ENCODE measurements around the gene NOL11.
"Not testable (repeated sequence)": the region's sequence is repeated elsewhere in the genome, so short reads cannot be mapped to it uniquely, and the experiment has no call there.

The NOL11 gene

DNA sequence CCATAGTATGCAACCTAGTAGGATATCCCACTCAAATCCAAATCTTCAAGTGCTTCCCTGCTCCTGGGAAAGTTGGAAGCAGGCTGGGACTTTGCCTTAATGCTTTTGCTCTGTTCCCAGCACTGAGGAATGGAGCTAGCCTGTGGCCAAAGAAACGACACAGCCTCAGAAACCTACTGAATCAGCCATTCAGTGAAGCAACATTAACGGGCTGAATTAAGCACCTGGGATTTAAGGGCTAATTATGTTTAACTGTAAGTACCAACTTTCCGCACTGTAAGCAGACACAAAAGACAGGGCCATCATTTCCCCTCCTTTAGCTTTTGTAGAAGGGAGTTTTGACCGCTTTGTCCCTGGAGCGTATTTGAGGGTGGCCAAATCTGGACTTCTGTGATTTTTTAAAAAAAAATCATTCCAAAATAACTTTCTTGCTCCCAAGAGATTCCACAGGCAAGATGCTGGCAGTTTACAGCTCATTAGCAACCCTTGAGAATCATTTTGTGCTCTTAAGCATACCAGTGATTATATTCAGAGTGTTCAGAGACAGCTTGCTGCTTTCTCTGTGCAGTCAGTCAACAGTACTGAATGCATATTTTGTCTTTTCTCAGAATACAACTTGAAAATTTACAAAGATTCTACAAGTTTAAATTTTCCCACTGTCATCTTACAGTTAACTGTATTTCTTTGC, 17.6 kb upstream of the NOL11 start:
- H2AK5ac ChIP-seq (ENCODE audit: low read length), result no peak overlapping the region
- H3K27me3 ChIP-seq (ENCODE audit: insufficient read depth, low read length, poor library complexity), result no peaks in the 10 kb centered on the region
- H3K4me3 ChIP-seq (ENCODE audit: low read length), result no peak overlapping the region
- H2BK15ac ChIP-seq (replicated peaks; ENCODE audit: low read depth), result no peak overlapping the region
- DNase-seq, result no peak
- no peaks in the 10 kb centered on the region for H3K79me1 ChIP-seq (ENCODE audit: low read length)
- no peak overlapping the region for H2BK5ac ChIP-seq (ENCODE audit: low read length)
- WGBS (ENCODE audit: extremely low coverage, insufficient coverage, low lambda C conversion rate), result no CpG with 5 or more reads among the region's 5 CpGs
- H4K5ac ChIP-seq (ENCODE audit: low read length), result no peak overlapping the region
- no peak overlapping the region for H3K27ac ChIP-seq (ENCODE audit: low read depth, low read length)
- no peaks in the 10 kb centered on the region for H3K79me2 ChIP-seq (ENCODE audit: control insufficient read depth, insufficient read depth, low read length)
- H2BK120ac ChIP-seq (ENCODE audit: low read depth, low read length), result no peak overlapping the region
- no peak overlapping the region for H3K4me2 ChIP-seq (ENCODE audit: low read length)
- no peaks in the 10 kb centered on the region for H3K36me3 ChIP-seq (ENCODE audit: control insufficient read depth, insufficient read depth, low read length)
- no peak overlapping the region for H3K4ac ChIP-seq (ENCODE audit: low read depth, low read length)
- no peak overlapping the region for H3K9ac ChIP-seq (ENCODE audit: low read length)
- no peak overlapping the region for H3K56ac ChIP-seq (ENCODE audit: low read length)
- no peaks in the 10 kb centered on the region for H3K4me1 ChIP-seq (ENCODE audit: control insufficient read depth, low read depth, low read length)
- no peak overlapping the region for H4K8ac ChIP-seq (ENCODE audit: low read depth, low read length)
- H3K18ac ChIP-seq (ENCODE audit: low read length), result no peak overlapping the region
- H3K23ac ChIP-seq (ENCODE audit: low read length), result no peak overlapping the region

- no peak overlapping the region for H3K18ac ChIP-seq (ENCODE audit: low read length)
- no peak overlapping the region for H4K8ac ChIP-seq (ENCODE audit: low read depth, low read length)
- H2BK120ac ChIP-seq (ENCODE audit: low read depth, low read length), result no peak overlapping the region
- H2AK5ac ChIP-seq (ENCODE audit: low read length), result no peak overlapping the region
- no peak overlapping the region for H3K27ac ChIP-seq (ENCODE audit: low read depth, low read length)
- no peak overlapping the region for H3K4ac ChIP-seq (ENCODE audit: low read depth, low read length)
- DNase-seq, result no peak
- H3K4me3 ChIP-seq (ENCODE audit: low read length), result no peak overlapping the region
- no peak overlapping the region for H3K9ac ChIP-seq (ENCODE audit: low read length)
- no peaks in the 10 kb centered on the region for H3K4me1 ChIP-seq (ENCODE audit: control insufficient read depth, low read depth, low read length)
- H2BK5ac ChIP-seq (ENCODE audit: low read length), result no peak overlapping the region
- H3K79me2 ChIP-seq (ENCODE audit: control insufficient read depth, insufficient read depth, low read length), result no peaks in the 10 kb centered on the region
- no peak overlapping the region for H3K4me2 ChIP-seq (ENCODE audit: low read length)
- no peak overlapping the region for H3K23ac ChIP-seq (ENCODE audit: low read length)
- no peaks in the 10 kb centered on the region for H3K27me3 ChIP-seq (ENCODE audit: insufficient read depth, low read length, poor library complexity)
- no peaks in the 10 kb centered on the region for H3K79me1 ChIP-seq (ENCODE audit: low read length)
- H2BK15ac ChIP-seq (replicated peaks; ENCODE audit: low read depth), result no peak overlapping the region
- no peak overlapping the region for H4K5ac ChIP-seq (ENCODE audit: low read length)
- no peak overlapping the region for H3K56ac ChIP-seq (ENCODE audit: low read length)
- no peaks in the 10 kb centered on the region for H3K36me3 ChIP-seq (ENCODE audit: control insufficient read depth, insufficient read depth, low read length)
- WGBS (ENCODE audit: extremely low coverage, insufficient coverage, low lambda C conversion rate), result no CpG with 5 or more reads among the region's 1 CpG
Measured at GRCh38 chr17:67700725-67701119, 17.0 kb upstream of the NOL11 start.

GRCh38 chr17:67702861-67703260, 14.9 kb upstream of the NOL11 start:
- DNase-seq; H3K36me3 ChIP-seq (ENCODE audit: control insufficient read depth, insufficient read depth, low read length); H2BK5ac ChIP-seq (ENCODE audit: low read length); H3K9ac ChIP-seq (ENCODE audit: low read length); H4K5ac ChIP-seq (ENCODE audit: low read length); H3K4me3 ChIP-seq (ENCODE audit: low read length); H2BK120ac ChIP-seq (ENCODE audit: low read depth, low read length); H3K23ac ChIP-seq (ENCODE audit: low read length); H2BK15ac ChIP-seq (replicated peaks; ENCODE audit: low read depth); H3K4me1 ChIP-seq (ENCODE audit: control insufficient read depth, low read depth, low read length); H3K4ac ChIP-seq (ENCODE audit: low read depth, low read length); H3K79me1 ChIP-seq (ENCODE audit: low read length); H3K27ac ChIP-seq (ENCODE audit: low read depth, low read length); H2AK5ac ChIP-seq (ENCODE audit: low read length); H3K4me2 ChIP-seq (ENCODE audit: low read length); H3K27me3 ChIP-seq (ENCODE audit: insufficient read depth, low read length, poor library complexity); H4K8ac ChIP-seq (ENCODE audit: low read depth, low read length); H3K18ac ChIP-seq (ENCODE audit: low read length); H3K79me2 ChIP-seq (ENCODE audit: control insufficient read depth, insufficient read depth, low read length); H3K56ac ChIP-seq (ENCODE audit: low read length): not testable (repeated sequence)
- no CpG with 5 or more reads among the region's 8 CpGs for WGBS (ENCODE audit: extremely low coverage, insufficient coverage, low lambda C conversion rate)

DNA sequence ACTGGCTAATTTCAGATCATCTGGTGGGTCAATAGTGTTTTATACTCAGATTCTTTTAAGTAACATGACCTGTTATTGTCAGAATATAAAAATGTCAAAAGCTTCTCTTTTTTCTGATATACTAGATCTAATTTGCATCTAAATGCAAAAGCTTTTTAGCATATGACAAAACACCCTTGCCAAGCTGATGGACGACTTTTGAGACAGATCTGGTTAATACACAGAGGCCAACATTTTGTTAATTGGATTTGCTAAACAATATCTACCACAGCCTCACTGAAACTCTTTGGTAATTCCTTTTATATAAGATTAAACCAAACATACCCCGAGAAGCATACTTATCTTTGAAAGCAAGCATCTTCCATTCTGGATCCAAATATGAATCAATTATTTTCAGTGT, 10.3 kb upstream of the NOL11 start:
- Histone ChIP-seq H3K4ac (ENCODE audit: low read depth, low read length) (no peak overlapping the region), H3K36me3 (ENCODE audit: control insufficient read depth, insufficient read depth, low read length) (no peaks in the 10 kb centered on the region), H2BK5ac (ENCODE audit: low read length) (no peak overlapping the region), H3K79me1 (ENCODE audit: low read length) (no peaks in the 10 kb centered on the region), H3K4me1 (ENCODE audit: control insufficient read depth, low read depth, low read length) (no peaks in the 10 kb centered on the region), H4K8ac (ENCODE audit: low read depth, low read length) (no peak overlapping the region), H3K18ac (ENCODE audit: low read length) (no peak overlapping the region), H3K79me2 (ENCODE audit: control insufficient read depth, insufficient read depth, low read length) (no peaks in the 10 kb centered on the region), H3K27ac (ENCODE audit: low read depth, low read length) (no peak overlapping the region), H3K9ac (ENCODE audit: low read length) (no peak overlapping the region), H3K4me2 (ENCODE audit: low read length) (no peak overlapping the region), H2BK120ac (ENCODE audit: low read depth, low read length) (no peak overlapping the region), H3K23ac (ENCODE audit: low read length) (no peak overlapping the region), H2BK15ac (replicated peaks; ENCODE audit: low read depth) (no peak overlapping the region), H3K4me3 (ENCODE audit: low read length) (no peak overlapping the region), H3K27me3 (ENCODE audit: insufficient read depth, low read length, poor library complexity) (no peaks in the 10 kb centered on the region), H4K5ac (ENCODE audit: low read length) (no peak overlapping the region), H2AK5ac (ENCODE audit: low read length) (no peak overlapping the region), H3K56ac (ENCODE audit: low read length) (no peak overlapping the region)
- no CpG with 5 or more reads among the region's 2 CpGs for WGBS (ENCODE audit: extremely low coverage, insufficient coverage, low lambda C conversion rate)
- DNase-seq, result no peak

DNA sequence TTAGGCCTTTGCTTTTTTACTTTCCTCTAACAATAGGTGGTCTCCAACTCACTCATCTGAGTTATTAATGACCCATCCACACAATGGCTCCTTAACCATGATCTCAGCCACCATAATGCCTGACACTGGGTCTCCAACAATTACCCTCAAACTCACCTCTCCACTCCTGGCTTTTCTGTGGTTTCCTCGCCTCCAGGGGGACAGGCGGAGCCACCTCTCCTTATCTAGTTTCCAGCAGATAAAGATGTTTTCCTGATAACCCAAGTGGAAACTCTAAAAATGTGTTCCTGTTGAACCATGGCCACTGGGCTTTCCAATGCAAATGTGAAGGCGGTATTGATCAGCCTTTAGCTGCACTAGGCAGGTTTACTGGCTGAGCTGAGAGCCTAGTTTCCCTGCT, 9.4 kb upstream of the NOL11 start:
- Histone ChIP-seq H3K4me3 (ENCODE audit: low read length) (no peak overlapping the region), H2AK5ac (ENCODE audit: low read length) (no peak overlapping the region), H2BK5ac (ENCODE audit: low read length) (no peak overlapping the region), H3K4me2 (ENCODE audit: low read length) (no peak overlapping the region), H3K56ac (ENCODE audit: low read length) (no peak overlapping the region), H3K36me3 (ENCODE audit: control insufficient read depth, insufficient read depth, low read length) (no peaks in the 10 kb centered on the region), H3K27me3 (ENCODE audit: insufficient read depth, low read length, poor library complexity) (no peaks in the 10 kb centered on the region), H3K79me1 (ENCODE audit: low read length) (no peaks in the 10 kb centered on the region), H3K27ac (ENCODE audit: low read depth, low read length) (no peak overlapping the region), H3K9ac (ENCODE audit: low read length) (no peak overlapping the region), H4K8ac (ENCODE audit: low read depth, low read length) (no peak overlapping the region), H3K18ac (ENCODE audit: low read length) (no peak overlapping the region), H3K23ac (ENCODE audit: low read length) (no peak overlapping the region), H2BK120ac (ENCODE audit: low read depth, low read length) (no peak overlapping the region), H3K79me2 (ENCODE audit: control insufficient read depth, insufficient read depth, low read length) (no peaks in the 10 kb centered on the region), H3K4me1 (ENCODE audit: control insufficient read depth, low read depth, low read length) (no peaks in the 10 kb centered on the region), H3K4ac (ENCODE audit: low read depth, low read length) (no peak overlapping the region), H2BK15ac (replicated peaks; ENCODE audit: low read depth) (no peak overlapping the region), H4K5ac (ENCODE audit: low read length) (no peak overlapping the region)
- no CpG with 5 or more reads among the region's 3 CpGs for WGBS (ENCODE audit: extremely low coverage, insufficient coverage, low lambda C conversion rate)
- DNase-seq, result peak; percentile 47

- H2AK5ac ChIP-seq (ENCODE audit: low read length), result no peak overlapping the region
Measured at GRCh38 chr17:67711916-67712315, 5.8 kb upstream of the NOL11 start.

More at GRCh38 chr17:67711916-67712315, 5.8 kb upstream of the NOL11 start:
- no peak overlapping the region for H4K8ac ChIP-seq (ENCODE audit: low read depth, low read length)
- no peaks in the 10 kb centered on the region for H3K4me1 ChIP-seq (ENCODE audit: control insufficient read depth, low read depth, low read length)
- no peaks in the 10 kb centered on the region for H3K79me1 ChIP-seq (ENCODE audit: low read length)
- H3K4me2 ChIP-seq (ENCODE audit: low read length), result no peak overlapping the region
- no CpG with 5 or more reads among the region's 4 CpGs for WGBS (ENCODE audit: extremely low coverage, insufficient coverage, low lambda C conversion rate)
- H3K56ac ChIP-seq (ENCODE audit: low read length), result no peak overlapping the region
- H3K27me3 ChIP-seq (ENCODE audit: insufficient read depth, low read length, poor library complexity), result no peaks in the 10 kb centered on the region
- no peak overlapping the region for H4K5ac ChIP-seq (ENCODE audit: low read length)
- no peak overlapping the region for H3K4me3 ChIP-seq (ENCODE audit: low read length)
- no peak overlapping the region for H2BK15ac ChIP-seq (replicated peaks; ENCODE audit: low read depth)
- H3K27ac ChIP-seq (ENCODE audit: low read depth, low read length), result no peak overlapping the region
- no peak for DNase-seq
- H3K9ac ChIP-seq (ENCODE audit: low read length), result no peak overlapping the region
- H3K36me3 ChIP-seq (ENCODE audit: control insufficient read depth, insufficient read depth, low read length), result no peaks in the 10 kb centered on the region
- H3K23ac ChIP-seq (ENCODE audit: low read length), result no peak overlapping the region
- H3K79me2 ChIP-seq (ENCODE audit: control insufficient read depth, insufficient read depth, low read length), result no peaks in the 10 kb centered on the region
- H3K18ac ChIP-seq (ENCODE audit: low read length), result no peak overlapping the region
- no peak overlapping the region for H3K4ac ChIP-seq (ENCODE audit: low read depth, low read length)
- no peak overlapping the region for H2BK120ac ChIP-seq (ENCODE audit: low read depth, low read length)
- H2BK5ac ChIP-seq (ENCODE audit: low read length), result no peak overlapping the region
